ENCODE measurements around the gene SLC30A9.

SLC30A9 gene

DNA sequence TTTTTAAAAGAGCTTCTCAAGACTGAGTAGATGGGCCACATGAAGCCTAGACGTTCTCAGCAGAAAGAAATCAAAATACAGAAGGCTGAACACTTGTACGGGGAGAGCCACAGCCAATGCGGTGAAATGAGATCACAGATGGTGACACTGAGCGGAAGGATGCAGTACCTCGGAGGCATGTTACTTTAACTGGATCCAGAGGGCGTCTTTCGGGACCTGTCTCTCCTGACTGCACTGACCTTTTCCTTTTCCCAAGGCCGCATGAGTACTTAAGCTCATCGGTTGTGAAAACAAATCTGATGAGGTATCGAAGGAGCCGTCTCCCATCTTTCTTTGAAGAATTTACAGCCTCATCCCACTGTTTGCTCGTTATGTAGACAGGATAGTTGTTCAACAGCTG is 129.6 kb downstream of the SLC30A9 start:
- H3K27me3 ChIP-seq (ENCODE audit: control insufficient read depth, insufficient read depth, low read length): no peaks in the 10 kb centered on the region
- H3K27ac ChIP-seq (ENCODE audit: low read depth, low read length): no peak overlapping the region

GRCh38 chr4:42122237-42122636 is 131.9 kb downstream of the SLC30A9 start:
- Histone ChIP-seq H3K4me3 (ENCODE audit: low read length) (no peak overlapping the region), H3K36me3 (ENCODE audit: control insufficient read depth, insufficient read depth, low read length) (no peaks in the 10 kb centered on the region), H3K27me3 (ENCODE audit: control insufficient read depth, insufficient read depth, low read length) (no peaks in the 10 kb centered on the region), H3K4me1 (ENCODE audit: control insufficient read depth, insufficient read depth, low read length) (no peaks in the 10 kb centered on the region), H3K27ac (ENCODE audit: low read depth, low read length) (no peak overlapping the region), H3K9ac (ENCODE audit: low read length) (no peak overlapping the region)

More for the DNA sequence above, 129.6 kb downstream of the SLC30A9 start:
- H3K36me3 ChIP-seq (ENCODE audit: control insufficient read depth, insufficient read depth, low read length): no peaks in the 10 kb centered on the region
- no peaks in the 10 kb centered on the region for H3K4me1 ChIP-seq (ENCODE audit: control insufficient read depth, insufficient read depth, low read length)
- H3K4me3 ChIP-seq (ENCODE audit: low read length): no peak overlapping the region
- no peak overlapping the region for H3K9ac ChIP-seq (ENCODE audit: low read length)

- H3K4me1 ChIP-seq (ENCODE audit: control insufficient read depth, insufficient read depth, low read length): no peaks in the 10 kb centered on the region
- no peak overlapping the region for H3K4me3 ChIP-seq (ENCODE audit: low read length)
- no peak overlapping the region for H3K9ac ChIP-seq (ENCODE audit: low read length)
- no peak overlapping the region for H3K27ac ChIP-seq (ENCODE audit: low read depth, low read length)
- H3K36me3 ChIP-seq (ENCODE audit: control insufficient read depth, insufficient read depth, low read length): no peaks in the 10 kb centered on the region
- no peaks in the 10 kb centered on the region for H3K27me3 ChIP-seq (ENCODE audit: control insufficient read depth, insufficient read depth, low read length)
Measured at GRCh38 chr4:42123071-42123644, 132.8 kb downstream of the SLC30A9 start.

DNA sequence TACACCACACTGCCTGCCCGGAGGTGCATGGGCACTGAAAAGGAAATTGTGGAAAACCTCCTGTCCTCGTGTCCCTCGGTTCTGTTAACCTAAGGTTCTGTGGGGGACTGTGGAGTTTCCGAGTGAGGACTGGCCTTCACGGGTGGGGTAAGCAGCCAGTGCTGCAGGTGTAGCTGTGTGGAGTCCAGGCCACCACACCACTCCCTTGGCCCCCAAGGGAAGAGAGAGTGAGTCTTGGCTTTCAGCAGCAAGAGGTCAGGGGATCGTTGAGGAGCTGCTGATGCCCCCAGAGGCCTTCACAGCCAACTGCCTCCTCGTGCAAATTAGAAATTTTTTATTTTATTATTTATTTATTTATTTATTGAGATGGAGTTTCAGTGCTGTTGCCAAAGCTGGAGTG is 141.8 kb downstream of the SLC30A9 start:
- Histone ChIP-seq H3K27me3 (ENCODE audit: control insufficient read depth, insufficient read depth, low read length) (no peaks in the 10 kb centered on the region), H3K36me3 (ENCODE audit: control insufficient read depth, insufficient read depth, low read length) (no peaks in the 10 kb centered on the region), H3K4me3 (ENCODE audit: low read length) (no peak overlapping the region), H3K9ac (ENCODE audit: low read length) (no peak overlapping the region), H3K4me1 (ENCODE audit: control insufficient read depth, insufficient read depth, low read length) (no peaks in the 10 kb centered on the region), H3K27ac (ENCODE audit: low read depth, low read length) (no peak overlapping the region)

- H3K36me3 ChIP-seq (ENCODE audit: control insufficient read depth, insufficient read depth, low read length): no peaks in the 10 kb centered on the region
- no peaks in the 10 kb centered on the region for H3K27me3 ChIP-seq (ENCODE audit: control insufficient read depth, insufficient read depth, low read length)
- no peak overlapping the region for H3K9ac ChIP-seq (ENCODE audit: low read length)
- no peak overlapping the region for H3K4me3 ChIP-seq (ENCODE audit: low read length)
- H3K27ac ChIP-seq (ENCODE audit: low read depth, low read length): no peak overlapping the region
- no peaks in the 10 kb centered on the region for H3K4me1 ChIP-seq (ENCODE audit: control insufficient read depth, insufficient read depth, low read length)
Measured at GRCh38 chr4:42133006-42133405, 142.7 kb downstream of the SLC30A9 start.

DNA sequence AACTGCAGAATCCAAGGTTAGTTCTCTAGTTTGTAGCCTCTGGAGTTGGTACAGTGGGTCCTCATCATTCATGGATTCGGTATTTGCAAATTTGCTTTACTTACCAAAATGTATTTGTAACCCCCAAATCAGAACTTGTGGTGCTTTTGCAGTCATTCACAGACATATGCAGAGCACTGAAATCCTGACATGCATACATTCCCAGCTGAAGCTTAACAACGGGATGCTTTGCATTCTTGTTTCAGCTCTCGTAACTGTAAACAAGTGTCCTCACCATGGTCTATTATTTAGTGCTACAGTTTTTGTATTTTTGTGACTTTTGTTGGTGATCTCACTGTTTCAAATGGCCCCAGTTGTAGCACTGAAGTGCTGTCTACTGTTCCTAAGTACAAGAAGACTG is 146.0 kb downstream of the SLC30A9 start:
- Histone ChIP-seq H3K36me3 (ENCODE audit: control insufficient read depth, insufficient read depth, low read length) (no peaks in the 10 kb centered on the region), H3K4me3 (ENCODE audit: low read length) (no peak overlapping the region), H3K4me1 (ENCODE audit: control insufficient read depth, insufficient read depth, low read length) (no peaks in the 10 kb centered on the region), H3K27ac (ENCODE audit: low read depth, low read length) (no peak overlapping the region), H3K27me3 (ENCODE audit: control insufficient read depth, insufficient read depth, low read length) (no peaks in the 10 kb centered on the region), H3K9ac (ENCODE audit: low read length) (no peak overlapping the region)
